ENCODE data around the gene JCAD. TPM values are rescaled to one million over a fixed set of nuclear protein-coding genes. Genes with fewer than 3 reads are reported as not detected.
"Not testable (repeated sequence)": the region's sequence is repeated elsewhere in the genome, so short reads cannot be mapped to it uniquely, and the experiment has no call there.

JCAD gene
- polyA plus RNA-seq, 1 donor = 24.7 TPM

GRCh38 chr10:30027057-30028005 lies 32.1 kb downstream of the JCAD start:
- no peak for DNase-seq (ENCODE audit: low read depth)

GRCh38 chr10:30026578-30026977 lies 32.8 kb downstream of the JCAD start:
- DNase-seq (ENCODE audit: low read depth) = no peak

DNA sequence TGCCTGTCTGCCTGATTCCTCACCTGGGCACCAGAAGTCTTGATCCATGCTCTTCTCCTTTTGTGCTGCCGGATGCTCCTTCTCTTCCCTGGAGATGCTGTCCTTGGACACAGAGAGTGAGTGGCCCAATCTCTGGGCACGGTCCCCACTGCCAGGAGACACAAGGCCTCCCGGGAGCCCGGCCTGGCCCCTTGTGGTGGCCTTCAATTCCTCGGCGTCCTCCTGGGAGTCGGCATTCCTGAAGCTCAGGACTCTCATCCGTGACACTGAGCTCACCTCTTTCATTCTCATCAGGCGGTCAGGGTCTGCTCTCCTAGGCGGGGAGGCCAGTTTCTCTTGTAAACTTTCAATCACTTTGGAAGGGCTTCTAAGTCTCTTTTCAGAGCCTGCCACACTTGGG lies 33.3 kb downstream of the JCAD start:
- no peak for DNase-seq (ENCODE audit: low read depth)

- not testable (repeated sequence) for DNase-seq (ENCODE audit: low read depth)
Observed at GRCh38 chr10:30025428-30025827, 34.0 kb downstream of the JCAD start.

- no peak for DNase-seq (ENCODE audit: low read depth)
Observed at GRCh38 chr10:30022590-30022989, 36.8 kb downstream of the JCAD start.

DNA sequence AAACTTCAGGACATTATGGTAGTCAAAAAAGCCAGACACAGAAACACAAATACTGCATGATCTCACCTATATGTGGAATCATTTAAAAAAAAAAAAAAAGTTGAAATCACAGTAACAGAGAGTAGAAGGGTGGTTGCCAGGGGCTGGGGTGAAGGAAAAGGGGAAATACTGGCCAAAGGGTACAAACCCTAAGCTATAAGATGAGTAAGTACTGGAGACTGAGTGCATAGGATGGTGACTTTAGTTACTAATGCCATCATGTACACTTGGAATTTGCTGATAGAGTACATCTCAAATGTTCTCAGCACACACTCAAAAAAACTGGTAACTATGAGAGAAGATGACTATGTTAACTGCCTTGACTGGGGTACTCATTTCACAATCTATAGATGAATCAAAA lies 39.9 kb downstream of the JCAD start:
- no peak for DNase-seq (ENCODE audit: low read depth)

DNA sequence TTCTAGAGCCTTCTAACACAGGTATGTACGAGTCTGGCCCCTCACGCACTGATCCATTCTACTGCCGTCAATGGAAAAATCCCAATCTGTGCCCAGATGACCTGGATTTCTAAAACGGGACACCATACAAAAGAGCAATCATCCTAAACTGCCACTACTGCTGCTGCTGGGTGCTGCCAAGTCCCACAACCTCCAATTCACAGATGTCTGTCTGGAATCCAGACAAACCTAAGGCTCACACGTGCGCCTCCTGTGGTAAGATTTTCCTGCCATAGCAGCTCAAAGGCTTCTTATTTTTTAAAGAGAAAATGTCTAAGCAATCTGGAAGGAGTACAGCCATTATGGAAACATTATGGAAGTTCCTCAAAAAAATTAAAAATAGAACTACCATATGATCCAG lies 40.9 kb downstream of the JCAD start:
- no peak for DNase-seq (ENCODE audit: low read depth)

GRCh38 chr10:30017966-30018365 lies 41.4 kb downstream of the JCAD start:
- no peak for DNase-seq (ENCODE audit: low read depth)

- no peak for DNase-seq (ENCODE audit: low read depth)
Observed at GRCh38 chr10:30017556-30017955, 41.8 kb downstream of the JCAD start.

GRCh38 chr10:30014511-30014910 lies 44.9 kb downstream of the JCAD start:
- no peak for DNase-seq (ENCODE audit: low read depth)

DNA sequence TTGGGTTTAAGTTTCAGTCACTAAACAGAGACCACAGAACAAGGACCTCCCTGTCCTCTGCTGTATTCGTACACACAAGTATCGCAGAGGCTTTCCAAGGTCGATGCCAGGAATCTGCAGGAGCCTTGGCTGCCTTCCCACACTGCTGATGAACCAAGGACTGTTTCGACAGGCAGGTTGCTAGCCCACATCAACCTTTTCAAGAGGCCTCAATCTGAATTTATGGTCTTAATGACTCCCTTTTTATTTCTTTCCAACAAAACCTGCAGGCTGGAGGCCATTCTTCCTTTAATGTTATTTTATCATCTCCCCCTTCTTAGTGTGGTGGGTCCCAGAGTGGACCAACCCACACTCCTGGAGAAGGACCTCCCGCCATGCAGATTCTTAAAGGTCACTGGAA lies 45.6 kb downstream of the JCAD start:
- DNase-seq (ENCODE audit: low read depth) = no peak

DNA sequence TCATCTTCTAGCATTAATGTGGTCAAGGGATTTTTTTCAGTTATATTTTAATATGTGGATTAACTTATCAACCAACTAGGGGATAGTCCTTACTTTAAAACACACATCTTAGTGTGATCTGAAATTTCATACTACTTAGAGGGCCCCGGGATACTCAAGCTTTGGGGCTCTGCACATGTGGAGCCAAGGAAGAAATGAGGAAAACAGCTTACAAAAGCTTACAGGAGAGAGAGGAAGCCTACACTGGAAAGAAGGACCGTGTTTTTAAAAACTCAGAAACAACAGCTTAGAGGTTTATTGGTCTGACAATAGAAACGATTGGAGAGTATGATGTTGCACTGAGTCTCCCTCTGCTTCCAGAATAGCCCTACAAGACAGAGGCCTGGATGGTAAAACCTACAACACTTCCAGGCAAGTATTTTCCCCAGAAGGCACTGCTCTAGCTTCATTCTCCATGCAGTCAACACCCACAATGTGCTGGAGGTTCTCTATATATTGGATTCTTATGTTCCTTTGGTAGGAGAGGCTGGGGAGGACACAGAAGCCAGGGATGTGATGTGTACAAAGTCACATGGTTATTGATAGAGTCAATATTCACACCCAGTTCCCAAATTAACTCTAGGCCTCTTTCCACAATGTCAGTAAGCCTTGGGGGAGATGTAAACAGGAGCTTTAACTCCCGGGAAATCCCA lies 47.3 kb downstream of the JCAD start:
- DNase-seq (ENCODE audit: low read depth) = no peak

GRCh38 chr10:30011396-30011795 lies 48.0 kb downstream of the JCAD start:
- DNase-seq (ENCODE audit: low read depth) = no peak

GRCh38 chr10:30007406-30007805 lies 52.0 kb downstream of the JCAD start:
- DNase-seq (ENCODE audit: low read depth) = no peak

DNA sequence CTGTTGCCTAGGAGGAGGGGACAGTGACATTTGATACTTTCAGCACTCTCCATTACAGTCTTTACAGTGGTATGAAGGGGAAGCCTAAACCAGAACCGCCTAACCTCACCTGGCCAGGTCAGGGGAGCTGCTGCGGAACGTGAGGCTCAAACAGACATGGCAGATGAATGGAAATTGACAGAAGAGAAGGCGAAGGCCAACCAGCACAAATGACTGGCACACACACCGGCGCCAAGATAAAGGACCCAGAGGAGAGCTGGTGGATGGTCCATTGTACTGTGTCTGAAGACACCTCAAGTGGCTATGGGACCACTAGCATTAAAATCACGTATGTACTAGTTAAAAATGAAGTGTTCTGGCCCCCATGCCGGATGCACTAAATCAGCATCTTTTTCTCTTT lies 53.0 kb downstream of the JCAD start:
- no peak for DNase-seq (ENCODE audit: low read depth)

GRCh38 chr10:30005116-30005515 lies 54.3 kb downstream of the JCAD start:
- not testable (repeated sequence) for DNase-seq (ENCODE audit: low read depth)

- DNase-seq (ENCODE audit: low read depth) = no peak
Observed at GRCh38 chr10:30002426-30003266, 56.7 kb downstream of the JCAD start.

- peak; percentile 62 for DNase-seq (ENCODE audit: low read depth)
Observed at GRCh38 chr10:30000802-30001571, 58.4 kb downstream of the JCAD start.

GRCh38 chr10:29998142-29998808 lies 61.1 kb downstream of the JCAD start:
- DNase-seq (ENCODE audit: low read depth) = no peak

- no peak for DNase-seq (ENCODE audit: low read depth)
Observed at GRCh38 chr10:29994811-29995210, 64.6 kb downstream of the JCAD start.
